ENCODE results near the gene BAHCC1. TPM values are rescaled to one million over a fixed set of nuclear protein-coding genes. Genes with fewer than 3 reads are reported as not detected.

Gene BAHCC1
- total RNA-seq, 1 donor from 2014 or later = 2.1 TPM

DNA sequence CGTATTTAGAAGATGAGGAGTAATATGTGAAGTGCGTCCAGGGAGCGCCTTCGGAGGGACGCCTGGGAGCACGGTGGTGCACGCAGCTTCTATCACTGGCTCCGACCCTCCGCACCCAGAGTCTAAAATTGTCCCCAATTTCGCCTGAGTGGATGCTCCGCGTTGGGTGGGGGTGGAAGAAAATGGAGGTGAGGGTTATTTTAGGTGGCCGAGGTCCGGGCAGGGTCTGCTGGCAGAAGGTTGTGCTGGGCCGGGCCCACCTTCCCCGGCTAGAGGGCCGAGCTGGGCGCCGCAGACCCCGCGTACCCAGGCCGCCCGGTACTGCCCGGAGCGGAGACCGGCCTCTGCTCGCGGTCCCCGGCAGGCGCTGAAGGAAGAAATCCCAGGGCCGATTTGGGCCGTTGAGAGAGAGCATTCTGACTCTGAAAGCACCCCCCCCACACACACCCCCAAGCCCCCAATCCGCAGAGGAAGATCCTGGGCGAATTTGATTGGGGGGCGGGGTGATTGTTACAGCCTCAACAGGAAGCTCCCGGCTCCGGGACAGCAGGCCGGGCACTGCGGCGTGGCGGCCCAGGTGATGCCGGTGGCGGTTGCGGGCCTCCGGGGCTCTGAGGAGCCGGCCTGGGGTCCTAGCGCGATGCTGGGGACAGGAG, 3.0 kb downstream of the BAHCC1 start:
- DNase-seq (ENCODE audit: low read depth in 2 of 2) = peak in 1 of 2 donors; percentile 58

DNA sequence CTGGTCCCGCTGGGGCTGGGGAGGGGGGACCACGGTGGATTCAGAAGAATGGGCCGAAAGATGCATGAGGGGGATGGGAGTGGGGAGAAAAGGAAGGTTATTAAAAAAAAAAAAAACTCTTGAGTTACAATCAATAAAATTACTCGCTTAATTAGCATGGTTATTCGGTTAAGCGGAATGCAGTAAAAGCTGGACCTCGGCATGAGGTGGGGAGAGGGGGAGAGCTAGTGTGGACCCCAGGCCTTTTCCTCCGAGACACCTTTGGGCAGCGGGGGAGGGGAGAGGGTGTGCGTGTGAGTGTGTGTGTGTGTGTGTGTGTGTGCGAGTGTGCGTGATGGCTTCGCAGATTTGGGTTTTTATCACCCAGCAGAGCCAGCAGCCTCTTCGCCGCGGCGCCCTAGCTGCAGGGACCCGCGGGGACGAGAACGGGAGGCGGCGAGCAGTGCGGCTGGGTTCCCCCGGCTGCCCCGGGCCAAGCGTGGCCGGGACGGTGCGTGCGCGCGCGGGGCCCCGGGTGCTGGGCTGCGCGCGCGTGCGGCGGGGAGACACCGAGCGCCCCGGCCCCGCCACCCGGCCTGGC, 3.7 kb downstream of the BAHCC1 start:
- DNase-seq (ENCODE audit: low read depth in 2 of 2) = peak in 1 of 2 donors; percentile 30

- peak in 1 of 2 donors; percentile 44 for DNase-seq (ENCODE audit: low read depth in 2 of 2)
Observed at GRCh38 chr17:81399481-81400153, 4.4 kb downstream of the BAHCC1 start.

- DNase-seq (ENCODE audit: low read depth in 2 of 2) = peak in 1 of 2 donors; percentile 65
Observed at GRCh38 chr17:81400154-81400977, 5.1 kb downstream of the BAHCC1 start.

DNA sequence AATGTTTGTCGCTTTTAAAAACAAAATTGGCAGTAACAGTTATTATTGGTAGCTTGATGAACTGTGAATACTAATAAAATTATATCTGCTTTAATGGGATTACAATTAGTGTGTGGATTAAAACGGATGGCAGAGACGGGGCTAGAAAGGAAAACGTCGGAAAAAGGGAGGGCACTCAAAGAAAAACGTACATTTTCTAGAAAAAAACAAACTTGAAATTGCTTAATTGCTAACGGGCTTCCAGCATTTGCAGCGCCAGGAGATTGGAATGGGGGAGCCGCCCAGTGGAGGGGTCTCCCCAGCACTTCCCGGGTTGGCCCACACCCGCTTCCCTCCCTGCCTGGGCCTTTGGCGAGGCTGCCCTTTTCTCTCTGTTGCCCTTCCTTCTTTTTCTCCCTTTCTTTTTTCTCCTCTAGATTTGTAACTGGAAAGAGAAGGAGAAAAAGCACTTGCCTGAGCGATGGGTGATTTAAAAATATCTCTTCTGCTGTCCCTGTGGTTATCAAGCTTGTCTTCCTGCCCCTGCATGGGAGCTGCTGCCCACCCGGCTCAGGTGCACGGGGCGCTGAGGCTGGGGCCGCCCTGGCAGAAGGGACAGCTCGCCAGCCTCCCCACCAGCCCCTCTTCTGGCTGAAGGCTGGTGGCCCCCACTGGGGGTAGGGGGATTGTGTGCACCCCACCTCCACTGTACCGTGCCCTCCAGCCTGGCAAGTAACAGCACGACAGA, 5.9 kb downstream of the BAHCC1 start:
- DNase-seq (ENCODE audit: low read depth in 2 of 2) = no peak

DNA sequence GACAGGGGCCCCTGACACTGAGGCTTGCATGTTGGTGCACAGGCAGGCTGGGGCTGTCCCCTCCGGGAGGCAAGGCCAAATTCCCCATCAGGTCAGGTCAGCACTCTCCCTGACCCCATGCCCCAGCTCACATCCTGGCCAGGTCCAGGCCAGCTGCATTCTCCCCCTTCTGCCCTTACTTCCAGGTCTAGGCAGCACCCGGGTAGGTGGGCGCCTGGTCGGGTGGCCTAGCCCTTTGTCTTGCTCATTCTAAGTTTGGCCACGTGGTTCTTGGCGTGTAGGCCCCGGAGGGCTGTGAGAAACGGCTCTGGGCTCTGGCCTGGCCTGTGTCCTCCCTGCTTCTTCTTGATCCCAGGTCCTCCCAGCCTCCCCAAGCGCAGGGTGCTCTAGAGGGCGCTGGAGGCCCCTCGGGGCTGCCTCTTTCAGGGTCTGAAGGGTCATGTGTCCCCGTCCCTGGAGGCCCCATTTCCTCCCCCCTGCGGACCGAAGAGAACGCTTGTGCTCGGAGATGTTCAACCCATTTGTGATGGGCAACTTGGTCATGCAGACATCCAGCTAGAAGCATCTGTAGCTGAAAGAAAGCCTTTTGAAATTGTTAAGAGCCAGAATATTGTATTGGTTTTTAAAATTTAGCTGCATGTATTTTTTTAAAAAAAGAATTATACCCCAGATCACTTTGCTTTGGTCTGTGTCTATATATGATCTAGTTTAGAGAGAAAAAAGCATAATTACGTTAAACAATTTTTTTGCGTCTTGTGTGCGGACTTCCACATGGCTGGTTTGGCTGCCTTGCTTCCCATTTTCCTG, 6.7 kb downstream of the BAHCC1 start:
- peak in 1 of 2 donors; percentile 50 for DNase-seq (ENCODE audit: low read depth in 2 of 2)

DNA sequence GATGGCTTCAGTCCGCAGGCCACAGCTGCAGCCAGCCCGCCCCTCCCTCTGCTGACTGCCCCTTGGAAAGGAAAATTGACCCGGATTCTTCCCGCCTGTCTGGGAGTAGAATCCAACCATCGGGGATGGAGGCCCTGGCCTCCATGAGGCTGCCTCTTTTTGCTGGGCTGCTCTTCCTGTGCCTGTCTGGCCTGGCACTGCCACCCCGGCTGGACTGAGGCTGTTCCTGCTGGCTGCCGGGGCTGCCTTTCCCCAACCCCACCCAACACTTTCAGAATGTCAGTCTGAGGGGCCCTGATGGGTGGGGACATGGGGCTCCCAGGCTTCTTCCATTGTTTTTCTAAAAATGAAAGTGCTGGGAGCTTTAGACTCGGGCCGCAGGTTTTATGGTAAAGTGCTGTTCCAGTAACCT, 7.3 kb downstream of the BAHCC1 start:
- no peak for DNase-seq (ENCODE audit: low read depth in 2 of 2)

DNA sequence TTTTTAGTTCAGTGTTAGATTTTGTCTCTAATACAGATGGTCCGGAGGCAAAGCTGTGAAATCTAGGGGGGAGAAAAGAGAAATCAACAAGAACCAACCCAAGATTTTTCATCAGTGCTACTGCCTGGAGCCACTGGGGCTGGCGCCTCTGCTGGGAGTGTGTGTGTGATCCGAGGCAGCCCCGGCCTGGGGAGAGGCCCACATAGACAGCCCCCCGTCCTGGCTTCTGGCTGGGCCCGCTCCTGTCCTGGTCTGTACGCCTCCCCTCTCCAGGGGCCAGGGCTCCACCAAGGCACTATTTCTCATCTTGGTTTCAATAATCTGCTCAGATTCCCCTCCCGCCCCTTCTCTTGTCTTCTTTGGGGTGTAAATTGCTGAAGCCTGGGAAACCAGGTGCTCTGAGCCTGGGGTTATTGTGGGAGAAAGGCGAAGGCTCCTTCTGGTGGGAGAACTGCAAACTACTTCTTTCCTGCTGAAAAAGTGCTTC, 7.8 kb downstream of the BAHCC1 start:
- DNase-seq (ENCODE audit: low read depth in 2 of 2) = no peak

DNA sequence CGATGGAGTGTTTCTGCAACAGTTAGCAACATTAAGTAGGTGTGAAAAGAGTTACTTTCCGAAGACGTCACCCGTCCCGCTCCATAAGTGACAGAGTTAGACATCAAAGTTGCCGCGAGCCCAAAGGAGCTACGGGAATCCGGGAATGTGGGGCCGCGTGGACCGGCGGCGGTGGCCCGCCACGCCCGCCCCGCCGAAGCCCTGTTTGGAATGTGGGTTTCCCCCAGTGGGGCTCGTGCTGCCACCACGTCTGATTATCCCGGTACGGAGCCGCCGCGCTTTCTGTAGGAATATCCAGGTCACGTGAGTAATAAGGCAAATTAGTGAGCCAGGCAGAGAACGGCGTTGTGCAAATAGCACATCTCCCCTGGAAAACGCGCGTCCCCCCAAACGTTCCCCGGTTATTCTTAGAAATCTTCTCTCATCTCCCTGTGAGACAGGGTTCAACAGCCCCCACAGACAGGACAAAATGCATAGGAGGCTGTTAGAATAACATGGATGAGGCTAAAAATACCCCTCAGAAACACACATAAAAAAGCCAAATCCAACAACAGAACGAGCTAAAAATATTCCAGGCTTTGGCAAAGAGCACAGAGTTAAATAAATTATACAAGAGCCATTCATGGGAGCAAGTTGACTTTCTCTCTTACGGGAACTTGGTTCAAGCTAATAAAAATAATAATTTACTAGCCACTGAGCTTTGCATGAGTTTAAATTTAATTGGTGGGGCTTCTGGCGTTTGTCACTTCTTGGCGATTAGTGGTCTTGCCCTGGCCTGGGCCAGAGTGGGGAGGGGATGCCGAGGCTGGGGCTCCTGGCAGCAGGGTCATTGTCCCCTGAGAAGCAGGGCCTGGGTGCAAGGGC, 8.6 kb downstream of the BAHCC1 start:
- no peak for DNase-seq (ENCODE audit: low read depth in 2 of 2)

- DNase-seq (ENCODE audit: low read depth in 2 of 2) = no peak
Observed at GRCh38 chr17:81404558-81405165, 9.4 kb downstream of the BAHCC1 start.

DNA sequence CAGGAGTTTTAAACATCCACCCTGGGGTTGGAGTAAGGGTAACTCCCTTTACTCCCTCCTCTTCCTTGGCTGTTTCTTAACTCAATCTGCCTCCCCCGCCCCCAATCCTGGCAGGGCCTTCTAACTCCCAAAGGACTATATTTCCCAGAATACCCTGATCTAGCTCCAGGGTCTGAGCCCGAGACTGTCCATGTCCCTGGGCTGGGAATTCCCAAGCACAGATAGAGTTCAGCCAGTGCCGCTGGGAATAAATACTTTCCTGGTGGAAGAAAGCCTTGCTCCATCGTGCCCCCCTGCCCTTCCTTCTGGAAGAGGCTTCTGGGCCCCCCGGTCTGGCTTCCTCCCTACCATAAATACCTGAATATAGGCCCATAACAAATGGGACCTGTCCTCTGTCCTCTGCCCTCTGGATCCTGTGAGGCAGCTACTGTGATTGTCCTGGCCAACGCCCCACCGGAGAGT, 10.2 kb downstream of the BAHCC1 start:
- peak in 1 of 2 donors; percentile 27 for DNase-seq (ENCODE audit: low read depth in 2 of 2)

GRCh38 chr17:81406117-81406953, 11.1 kb downstream of the BAHCC1 start:
- DNase-seq (ENCODE audit: low read depth in 2 of 2) = peak in 1 of 2 donors; percentile 29

DNA sequence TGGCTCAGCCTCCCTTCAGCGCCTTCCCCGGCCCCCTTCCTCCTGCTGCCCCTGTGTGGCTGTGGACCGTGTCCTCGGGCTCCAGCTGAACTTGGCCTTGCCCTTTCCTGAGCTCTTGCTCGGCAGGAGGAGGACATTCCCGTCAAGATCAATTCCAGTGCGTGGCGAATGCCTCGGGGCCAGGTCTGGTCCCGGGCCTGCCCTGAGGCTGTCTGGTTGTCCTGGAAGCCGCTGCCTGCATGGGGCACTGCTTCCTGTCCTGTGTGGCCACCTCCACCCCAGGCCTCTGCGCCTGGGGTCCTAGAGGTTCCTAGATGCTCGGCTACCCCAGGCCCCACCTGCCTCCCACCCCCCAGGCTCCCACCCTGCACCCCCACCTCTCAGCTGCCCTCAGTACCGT, 12.8 kb downstream of the BAHCC1 start:
- DNase-seq (ENCODE audit: low read depth in 2 of 2) = no peak

- no peak for DNase-seq (ENCODE audit: low read depth in 2 of 2)
Observed at GRCh38 chr17:81409190-81409935, 14.1 kb downstream of the BAHCC1 start.

DNA sequence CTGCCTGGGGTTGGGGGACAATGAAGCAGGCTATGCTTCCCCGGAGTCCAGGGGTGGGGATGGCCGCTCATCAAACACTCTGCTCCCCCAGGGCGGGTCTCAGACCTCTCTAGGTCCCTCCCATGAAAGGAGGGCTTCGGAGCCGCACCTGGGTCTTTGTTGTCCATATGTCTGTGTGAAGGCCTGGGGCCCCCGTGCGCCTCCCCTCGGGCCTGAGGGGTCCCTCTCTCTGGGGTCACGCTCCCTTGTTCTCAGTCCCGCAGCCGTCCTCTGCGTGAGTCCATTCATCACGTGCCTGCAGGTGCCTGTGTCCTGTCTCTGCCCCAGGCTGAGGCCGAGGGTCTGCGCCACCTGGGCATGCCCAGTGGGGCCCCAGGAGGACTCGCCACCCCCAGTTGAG, 15.6 kb downstream of the BAHCC1 start:
- no peak for DNase-seq (ENCODE audit: low read depth in 2 of 2)

DNA sequence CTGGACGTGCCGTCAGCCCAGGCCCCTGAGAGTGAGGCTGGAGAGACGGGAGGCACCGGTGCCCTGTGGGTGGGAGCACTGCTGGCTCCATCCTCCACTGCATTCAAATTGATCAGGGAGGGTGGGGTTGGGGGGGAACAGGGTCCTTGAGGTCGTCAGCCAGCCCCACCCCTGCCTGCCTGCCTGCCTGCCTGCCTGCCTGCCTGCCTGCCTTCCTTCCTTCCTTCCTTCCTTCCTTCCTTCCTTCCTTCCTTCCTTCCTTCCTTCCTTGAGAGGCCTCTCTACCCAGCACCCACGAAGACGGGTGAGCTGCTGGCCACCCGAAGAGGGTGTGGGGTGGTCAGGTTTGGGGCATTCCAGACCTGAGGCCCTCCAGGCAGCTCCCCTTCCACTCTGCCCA, 16.0 kb downstream of the BAHCC1 start:
- DNase-seq (ENCODE audit: low read depth in 2 of 2) = no peak

GRCh38 chr17:81412490-81413093, 17.3 kb downstream of the BAHCC1 start:
- peak; percentile 80 to 85 for DNase-seq (ENCODE audit: low read depth in 2 of 2)

All from dermis microvascular lymphatic vessel endothelial cell (primary cell).